DOHH2 (cell line): ENCODE data around the gene ATG4B.

Experiments
- EZH2phosphoT487 ChIP-seq: fragments of 200-600 bp; sonication (generic); IDR thresholded peaks from 2 replicates; pipeline ENCODE4 v1.6.1; 2017; ENCODE audit warnings: borderline replicate concordance, mild to moderate bottlenecking, antibody characterized with exemption, low read length, moderate library complexity, mixed read lengths
- TF ChIP-seq, protein P1 (sequence below): fragments of 200-600 bp; sonication (generic); IDR thresholded peaks from one replicate; pipeline ENCODE4 v1.5.1; 2014; ENCODE audit warnings: antibody characterized with exemption, mild to moderate bottlenecking, low read depth, low read length; ENCODE audit not compliant: poor library complexity, severe bottlenecking

DNA sequence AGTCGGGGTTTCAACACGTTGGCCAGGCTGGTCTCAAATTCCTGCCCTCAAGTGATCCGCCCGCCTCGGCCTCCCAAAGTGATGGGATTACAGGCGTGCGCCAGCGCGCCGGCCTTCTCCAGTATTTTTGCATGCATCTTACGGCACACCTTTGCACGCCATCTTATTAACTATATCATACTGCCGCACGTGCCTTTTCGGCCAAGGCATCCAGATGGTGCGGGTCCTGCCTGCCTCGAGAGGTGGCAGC is 63.6 kb downstream of the ATG4B start:
- TF ChIP-seq, protein P1, sequence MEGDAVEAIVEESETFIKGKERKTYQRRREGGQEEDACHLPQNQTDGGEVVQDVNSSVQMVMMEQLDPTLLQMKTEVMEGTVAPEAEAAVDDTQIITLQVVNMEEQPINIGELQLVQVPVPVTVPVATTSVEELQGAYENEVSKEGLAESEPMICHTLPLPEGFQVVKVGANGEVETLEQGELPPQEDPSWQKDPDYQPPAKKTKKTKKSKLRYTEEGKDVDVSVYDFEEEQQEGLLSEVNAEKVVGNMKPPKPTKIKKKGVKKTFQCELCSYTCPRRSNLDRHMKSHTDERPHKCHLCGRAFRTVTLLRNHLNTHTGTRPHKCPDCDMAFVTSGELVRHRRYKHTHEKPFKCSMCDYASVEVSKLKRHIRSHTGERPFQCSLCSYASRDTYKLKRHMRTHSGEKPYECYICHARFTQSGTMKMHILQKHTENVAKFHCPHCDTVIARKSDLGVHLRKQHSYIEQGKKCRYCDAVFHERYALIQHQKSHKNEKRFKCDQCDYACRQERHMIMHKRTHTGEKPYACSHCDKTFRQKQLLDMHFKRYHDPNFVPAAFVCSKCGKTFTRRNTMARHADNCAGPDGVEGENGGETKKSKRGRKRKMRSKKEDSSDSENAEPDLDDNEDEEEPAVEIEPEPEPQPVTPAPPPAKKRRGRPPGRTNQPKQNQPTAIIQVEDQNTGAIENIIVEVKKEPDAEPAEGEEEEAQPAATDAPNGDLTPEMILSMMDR = peak; percentile 45
- TF ChIP-seq EZH2phosphoT487 = no peak
